Caco-2 (cell line): Measurements from ENCODE around the gene REXO2. TPM values are rescaled to one million over a fixed set of nuclear protein-coding genes. Genes with fewer than 3 reads are reported as not detected.

Experiments used
- BruUV-seq: library from RNA; stranded (reverse); fragments of 400-500 nt; replicated peaks from 2 replicates; lab custom pipeline; 2021; lab: Mats Ljungman, UMichigan
- CTCF ChIA-PET: fragments of 300-600 bp; sonication (Branson Sonifier 250); formaldehyde crosslinking; loops from one replicate; lab custom pipeline; 2022; ENCODE audit warnings: antibody characterized with exemption; lab: Charles Lee
- POLR2A ChIA-PET: fragments of 300-600 bp; sonication (Branson Sonifier 250); formaldehyde crosslinking; loops from one replicate; lab custom pipeline; 2022; ENCODE audit warnings: antibody characterized with exemption; lab: Charles Lee
- DNase-seq, 2 experiments: peaks; one replicate each; pipeline versions ENCODE4 v3.0.0 to v3.0.0-alpha.2; 2020 to 2022
- H3K27me3 ChIP-seq: replicated peaks from 2 replicates; pipeline ENCODE4 v1.6.0; 2011; ENCODE audit warnings: low read length; ENCODE audit not compliant: control insufficient read depth, insufficient read depth
- H3K36me3 ChIP-seq: 2 replicates; pipeline ENCODE4 v1.5.1; 2011; ENCODE audit warnings: low read length; ENCODE audit not compliant: control insufficient read depth, insufficient read depth
- H3K4me1 ChIP-seq: fragments of 250-450 bp; sonication (Bioruptor Pico); 2 replicates; pipeline ENCODE4 v1.5.1; 2020; ENCODE audit warnings: mild to moderate bottlenecking
- H3K4me3 ChIP-seq: 2 replicates; pipeline ENCODE4 v1.5.1; 2011; ENCODE audit warnings: low read depth, mild to moderate bottlenecking, control low read depth, low read length
- H3K9me3 ChIP-seq: fragments of 250-450 bp; sonication (Bioruptor Pico); 2 replicates; pipeline ENCODE4 v1.5.1; 2020; ENCODE audit warnings: mild to moderate bottlenecking, moderate library complexity
- H3K27ac Mint-ChIP-seq: one replicate; pipeline ENCODE4 v1.8.0; 2022; ENCODE audit warnings: mixed read lengths; ENCODE audit not compliant: unreplicated experiment
- H3K27me3 Mint-ChIP-seq: one replicate; pipeline ENCODE4 v1.8.0; 2022; ENCODE audit warnings: mixed read lengths; ENCODE audit not compliant: insufficient read depth, unreplicated experiment
- H3K36me3 Mint-ChIP-seq: one replicate; pipeline ENCODE4 v1.8.0; 2022; ENCODE audit warnings: mild to moderate bottlenecking, mixed read lengths; ENCODE audit not compliant: insufficient read depth, unreplicated experiment
- H3K4me1 Mint-ChIP-seq: one replicate; pipeline ENCODE4 v1.8.0; 2022; ENCODE audit warnings: low read depth, mixed read lengths; ENCODE audit not compliant: unreplicated experiment
- H3K4me3 Mint-ChIP-seq: one replicate; pipeline ENCODE4 v1.8.0; 2022; ENCODE audit warnings: mild to moderate bottlenecking, moderate library complexity, mixed read lengths; ENCODE audit not compliant: unreplicated experiment
- H3K9me3 Mint-ChIP-seq: one replicate; pipeline ENCODE4 v1.8.0; 2022; ENCODE audit warnings: mixed read lengths; ENCODE audit not compliant: unreplicated experiment
- intact Hi-C: fragments of 100-400 bp; cut with micrococcal nuclease; formaldehyde crosslinking; loops from one replicate; pipeline ENCODE4 v1.10.0; 2022; ENCODE audit not compliant: unreplicated experiment
- total RNA-seq: library from RNA; stranded (reverse); gene quantifications from 2 replicates; pipeline ENCODE4 v1.2.3, GENCODE V29; 2022
- TF ChIP-seq, protein P1 (sequence below), 2 experiments: fragments of 200-600 bp in 1 of 2; IDR thresholded peaks; 1 replicate in 1 of 2; 2 replicates in 1 of 2; pipeline versions ENCODE4 v1.5.1 to v1.8.0; 2011 to 2022; ENCODE audit warnings: antibody characterized with exemption in 1 of 2, control low read depth in 1 of 2, inconsistent platforms in 1 of 2, low read depth in 1 of 2, low read length in 1 of 2, mild to moderate bottlenecking in 1 of 2, moderate library complexity in 1 of 2; ENCODE audit not compliant: insufficient read depth in 1 of 2, severe bottlenecking in 1 of 2, unreplicated experiment in 1 of 2

Gene REXO2
- total RNA-seq, 1 experiment from 2014 or later: 241 TPM

DNA sequence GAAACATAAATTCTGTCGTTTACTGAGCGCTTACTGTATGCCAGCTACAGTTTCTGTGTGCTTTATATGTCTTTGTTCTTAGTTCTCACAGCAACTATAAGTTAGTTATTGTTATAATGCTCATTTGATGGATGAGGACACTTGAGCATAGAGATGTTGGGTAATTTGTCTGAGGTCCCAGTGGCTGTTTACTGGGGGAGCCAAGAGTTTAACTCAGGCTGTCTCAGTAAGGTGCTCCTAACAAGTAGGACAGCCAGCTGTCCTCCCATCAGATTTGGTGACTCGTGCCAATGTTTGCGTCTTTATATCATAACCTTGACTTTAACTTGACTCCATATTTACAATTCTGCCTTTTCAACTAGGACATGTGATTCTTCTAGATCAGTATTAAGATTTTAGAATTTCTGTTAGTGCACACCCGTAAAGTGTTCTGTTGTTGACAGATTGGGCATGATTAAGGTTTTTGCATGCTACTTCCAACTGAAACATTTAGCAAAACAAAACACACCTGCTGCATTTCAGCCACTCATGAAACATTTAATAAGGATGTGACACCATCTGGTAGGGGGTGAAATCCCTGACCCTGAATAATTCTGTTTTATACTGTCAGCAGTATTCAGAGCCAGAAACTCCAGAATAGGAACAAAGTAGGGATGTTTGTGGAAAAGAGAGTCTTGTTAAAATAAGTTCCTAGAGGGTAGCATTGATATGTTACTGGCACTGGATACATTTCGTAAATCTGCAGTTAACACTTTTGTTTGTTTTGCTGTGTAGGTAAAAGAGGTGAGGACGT, 1.9 kb downstream of the REXO2 start:
- intact Hi-C loops: loop anchor here (2.0 kb wide), 1 partner anchor 124 kb away; no protein-coding TSS in a partner anchor
- Mint-ChIP-seq H3K36me3 (peaks cover 64% of the 10 kb centered on the region), H3K4me3 (peak overlapping the region; percentile 91), H3K9me3 (no peaks in the 10 kb centered on the region), H3K4me1 (peaks cover 50% of the 10 kb centered on the region), H3K27me3 (no peaks in the 10 kb centered on the region), H3K27ac (peak overlapping the region; percentile 45)
- Histone ChIP-seq H3K36me3 (peaks cover 1% of the 10 kb centered on the region; the same call in 1 of the 2 replicates), H3K4me3 (peak overlapping the region; percentile 78), H3K9me3 (no peaks in the 10 kb centered on the region), H3K4me1 (peaks cover 43% of the 10 kb centered on the region), H3K27me3 (no peaks in the 10 kb centered on the region)
- POLR2A ChIA-PET: interaction anchor here (0.8 kb wide), 1 partner anchor 39 kb away, joined by 3 read pairs; no protein-coding TSS in a partner anchor
- DNase-seq: no peak
- CTCF ChIA-PET: no interaction called here
- TF ChIP-seq, protein P1, sequence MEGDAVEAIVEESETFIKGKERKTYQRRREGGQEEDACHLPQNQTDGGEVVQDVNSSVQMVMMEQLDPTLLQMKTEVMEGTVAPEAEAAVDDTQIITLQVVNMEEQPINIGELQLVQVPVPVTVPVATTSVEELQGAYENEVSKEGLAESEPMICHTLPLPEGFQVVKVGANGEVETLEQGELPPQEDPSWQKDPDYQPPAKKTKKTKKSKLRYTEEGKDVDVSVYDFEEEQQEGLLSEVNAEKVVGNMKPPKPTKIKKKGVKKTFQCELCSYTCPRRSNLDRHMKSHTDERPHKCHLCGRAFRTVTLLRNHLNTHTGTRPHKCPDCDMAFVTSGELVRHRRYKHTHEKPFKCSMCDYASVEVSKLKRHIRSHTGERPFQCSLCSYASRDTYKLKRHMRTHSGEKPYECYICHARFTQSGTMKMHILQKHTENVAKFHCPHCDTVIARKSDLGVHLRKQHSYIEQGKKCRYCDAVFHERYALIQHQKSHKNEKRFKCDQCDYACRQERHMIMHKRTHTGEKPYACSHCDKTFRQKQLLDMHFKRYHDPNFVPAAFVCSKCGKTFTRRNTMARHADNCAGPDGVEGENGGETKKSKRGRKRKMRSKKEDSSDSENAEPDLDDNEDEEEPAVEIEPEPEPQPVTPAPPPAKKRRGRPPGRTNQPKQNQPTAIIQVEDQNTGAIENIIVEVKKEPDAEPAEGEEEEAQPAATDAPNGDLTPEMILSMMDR (IDR thresholded peaks at IDR 0.05; ENCODE audit: insufficient read depth in 1 of 2, low read depth in 1 of 2, low read length in 1 of 2, severe bottlenecking in 1 of 2, unreplicated experiment in 1 of 2): no peak
- no TSS peak for BruUV-seq

DNA sequence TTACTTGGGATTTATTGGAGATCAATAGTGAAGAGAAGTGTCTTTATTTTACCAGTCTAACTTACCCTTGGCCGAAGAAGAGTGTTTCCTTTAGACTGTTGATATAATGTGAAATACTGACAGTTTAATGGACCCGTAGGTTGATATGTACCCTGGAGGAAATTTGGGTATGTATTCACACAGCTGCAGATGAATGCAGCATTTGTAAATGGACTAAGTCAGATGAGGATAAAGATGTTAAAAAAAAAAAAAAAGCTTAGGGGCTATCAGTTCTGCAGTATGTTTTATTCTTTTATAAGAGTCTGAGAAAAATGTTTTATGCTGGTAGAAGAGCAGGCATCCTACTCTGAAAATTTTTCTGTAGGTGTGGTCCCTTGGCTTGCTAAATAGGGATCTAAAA, 2.7 kb downstream of the REXO2 start:
- peaks cover 1% of the 10 kb centered on the region; the same call in 1 of the 2 replicates for H3K36me3 ChIP-seq
- ChIA-PET CTCF (interaction anchor here (1.1 kb wide), 1 partner anchor 94 kb away, joined by 3 read pairs; no protein-coding TSS in a partner anchor), POLR2A (no interaction called here)
- no TSS peak for BruUV-seq
- intact Hi-C loops: loop anchor here (2.0 kb wide), 1 partner anchor 125 kb away; no protein-coding TSS in a partner anchor
- H3K4me1 Mint-ChIP-seq: peaks cover 54% of the 10 kb centered on the region
- H3K27me3 Mint-ChIP-seq: no peaks in the 10 kb centered on the region
- no peaks in the 10 kb centered on the region for H3K9me3 Mint-ChIP-seq
- H3K36me3 Mint-ChIP-seq: peaks cover 70% of the 10 kb centered on the region
- H3K27me3 ChIP-seq: no peaks in the 10 kb centered on the region
- no peak overlapping the region for H3K27ac Mint-ChIP-seq
- H3K4me1 ChIP-seq: peaks cover 38% of the 10 kb centered on the region
- TF ChIP-seq, protein P1 (IDR thresholded peaks at IDR 0.05; ENCODE audit: insufficient read depth in 1 of 2, low read depth in 1 of 2, low read length in 1 of 2, severe bottlenecking in 1 of 2, unreplicated experiment in 1 of 2): no peak
- no peak overlapping the region for H3K4me3 Mint-ChIP-seq
- no peak for DNase-seq
- H3K9me3 ChIP-seq: no peaks in the 10 kb centered on the region
- no peak overlapping the region for H3K4me3 ChIP-seq

DNA sequence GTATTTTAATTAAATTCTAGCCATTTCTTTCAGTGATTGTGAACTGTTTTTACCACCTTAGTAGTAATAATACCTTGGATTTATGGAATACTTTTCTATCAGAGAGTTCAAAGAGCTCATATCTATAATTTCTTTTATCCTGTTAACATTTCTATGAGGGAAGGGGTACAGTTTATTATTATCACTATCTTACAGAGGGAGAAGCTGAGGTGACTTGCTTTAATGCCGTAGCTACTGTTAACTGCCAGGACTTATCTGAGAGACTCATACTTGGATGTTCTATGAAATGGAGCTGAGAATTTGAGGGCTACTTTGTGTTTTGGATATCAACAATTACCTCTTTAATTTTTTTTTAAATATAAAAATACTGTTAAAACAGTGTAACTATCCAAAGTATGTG, 3.3 kb downstream of the REXO2 start:
- TF ChIP-seq, protein P1 (IDR thresholded peaks at IDR 0.05; ENCODE audit: insufficient read depth in 1 of 2, low read depth in 1 of 2, low read length in 1 of 2, severe bottlenecking in 1 of 2, unreplicated experiment in 1 of 2): no peak
- peaks cover 60% of the 10 kb centered on the region for H3K4me1 Mint-ChIP-seq
- CTCF ChIA-PET: interaction anchor here (1.1 kb wide), 1 partner anchor 94 kb away, joined by 3 read pairs; no protein-coding TSS in a partner anchor
- no peak overlapping the region for H3K4me3 Mint-ChIP-seq
- no peak overlapping the region for H3K27ac Mint-ChIP-seq
- DNase-seq: no peak
- H3K4me3 ChIP-seq: no peak overlapping the region
- H3K4me1 ChIP-seq: peaks cover 36% of the 10 kb centered on the region
- peaks cover 76% of the 10 kb centered on the region for H3K36me3 Mint-ChIP-seq
- no peaks in the 10 kb centered on the region for H3K27me3 ChIP-seq
- H3K9me3 Mint-ChIP-seq: no peaks in the 10 kb centered on the region
- no peaks in the 10 kb centered on the region for H3K9me3 ChIP-seq
- POLR2A ChIA-PET: interaction anchor here (0.6 kb wide), 1 partner anchor 71 kb away, joined by 4 read pairs; no protein-coding TSS in a partner anchor
- H3K36me3 ChIP-seq: peaks cover 1% of the 10 kb centered on the region; the same call in 1 of the 2 replicates
- intact Hi-C loops: no loop called here
- no peaks in the 10 kb centered on the region for H3K27me3 Mint-ChIP-seq
- no TSS peak for BruUV-seq
